HL-60/S4 (cell line): ENCODE measurements around the gene GRM8.

Source experiments
- in situ Hi-C: fragments of 300-500 bp; cut with MboI; formaldehyde crosslinking; loops from 2 replicates; pipeline ENCODE4 v1.14.3; 2022; ENCODE audit warnings: low sequenced_read_pairs

Gene GRM8

GRCh38 chr7:126570845-126571244 lies 681.9 kb downstream of the GRM8 start:
- in situ Hi-C loops: no loop called here

- in situ Hi-C loops: no loop called here
Observed at GRCh38 chr7:126569402-126569801, 683.3 kb downstream of the GRM8 start.

GRCh38 chr7:126557271-126557670 lies 695.5 kb downstream of the GRM8 start:
- in situ Hi-C loops: no loop called here

GRCh38 chr7:126541406-126541805 lies 711.3 kb downstream of the GRM8 start:
- in situ Hi-C loops: no loop called here

- in situ Hi-C loops: no loop called here
Observed at GRCh38 chr7:126535176-126535575, 717.6 kb downstream of the GRM8 start.

- in situ Hi-C loops: no loop called here
Observed at GRCh38 chr7:126533715-126534114, 719.0 kb downstream of the GRM8 start.

GRCh38 chr7:126529833-126530232 lies 722.9 kb downstream of the GRM8 start:
- in situ Hi-C loops: no loop called here

- in situ Hi-C loops: no loop called here
Observed at GRCh38 chr7:126529254-126529653, 723.5 kb downstream of the GRM8 start.

- in situ Hi-C loops: no loop called here
Observed at GRCh38 chr7:126525906-126526305, 726.8 kb downstream of the GRM8 start.

- in situ Hi-C loops: no loop called here
Observed at GRCh38 chr7:126524967-126525366, 727.8 kb downstream of the GRM8 start.

GRCh38 chr7:126511046-126511445 lies 741.7 kb downstream of the GRM8 start:
- in situ Hi-C loops: no loop called here

GRCh38 chr7:126501617-126502016 lies 751.1 kb downstream of the GRM8 start:
- in situ Hi-C loops: no loop called here

- in situ Hi-C loops: no loop called here
Observed at GRCh38 chr7:126499481-126499880, 753.3 kb downstream of the GRM8 start.

GRCh38 chr7:126495733-126496132 lies 757.0 kb downstream of the GRM8 start:
- in situ Hi-C loops: no loop called here

GRCh38 chr7:126495001-126495400 lies 757.7 kb downstream of the GRM8 start:
- in situ Hi-C loops: no loop called here

GRCh38 chr7:126493801-126494200 lies 758.9 kb downstream of the GRM8 start:
- in situ Hi-C loops: no loop called here

- in situ Hi-C loops: no loop called here
Observed at GRCh38 chr7:126489874-126490273, 762.9 kb downstream of the GRM8 start.

- in situ Hi-C loops: no loop called here
Observed at GRCh38 chr7:126487728-126488442, 764.9 kb downstream of the GRM8 start.

GRCh38 chr7:126486806-126487205 lies 765.9 kb downstream of the GRM8 start:
- in situ Hi-C loops: no loop called here

GRCh38 chr7:126485791-126486190 lies 767.0 kb downstream of the GRM8 start:
- in situ Hi-C loops: no loop called here

- in situ Hi-C loops: no loop called here
Observed at GRCh38 chr7:126483972-126484371, 768.8 kb downstream of the GRM8 start.

GRCh38 chr7:126472825-126473224 lies 779.9 kb downstream of the GRM8 start:
- in situ Hi-C loops: no loop called here

- in situ Hi-C loops: no loop called here
Observed at GRCh38 chr7:126462405-126462804, 790.3 kb downstream of the GRM8 start.
